Stimulated activated CD8-positive, alpha-beta memory T cell treated with anti-CD3 and anti-CD28 coated beads, Interleukin-15, amount 100 ng/mL, for 4 hours (primary cell): ENCODE results near the gene NCF4.

Experiments used
- DNase-seq, 2 donors: peaks; one replicate each; pipeline ENCODE4 v3.0.0-alpha.2; 2020; ENCODE audit warnings: low read depth in 2 of 2

NCF4 gene

DNA sequence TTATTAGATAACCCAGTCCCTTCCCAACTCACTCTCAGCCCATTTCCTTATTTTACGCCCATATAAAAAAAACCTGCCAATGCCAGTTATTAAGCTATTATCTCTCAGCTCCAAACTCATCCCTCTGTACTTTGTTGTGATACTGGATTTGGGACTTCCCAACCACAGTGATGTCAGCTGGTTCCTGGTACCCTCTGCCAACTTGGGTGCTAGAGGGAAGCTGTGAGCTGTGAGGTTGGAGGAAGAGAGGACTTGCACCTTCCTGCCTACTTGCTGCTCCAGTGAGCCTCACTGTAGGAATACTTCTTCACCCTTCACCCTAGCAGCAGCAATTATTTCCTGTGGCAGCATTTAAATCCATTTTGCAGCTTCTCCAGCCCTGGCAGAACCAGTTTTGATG lies 33.5 kb downstream of the NCF4 start:
- DNase-seq, result no peak

DNA sequence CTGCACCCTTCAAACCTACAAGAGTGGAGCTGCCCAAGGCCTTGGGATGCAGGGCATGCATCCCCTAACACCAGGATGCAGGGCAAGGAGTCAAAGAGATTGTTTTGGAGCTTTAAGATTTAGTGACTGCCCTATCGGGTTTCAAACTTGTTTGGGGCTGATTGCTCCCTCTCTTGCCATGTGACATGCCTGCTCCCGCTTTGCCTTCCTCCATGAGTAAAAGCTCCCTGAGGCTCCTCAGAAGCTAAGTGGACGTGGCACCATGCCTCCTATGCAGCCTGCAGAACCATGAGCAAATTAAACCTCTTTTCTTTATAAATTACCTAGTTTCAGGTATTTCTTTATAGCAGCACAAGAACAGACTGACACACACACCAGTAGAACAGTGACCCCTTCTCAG lies 36.8 kb downstream of the NCF4 start:
- no peak for DNase-seq

GRCh38 chr22:36898690-36899089 lies 37.9 kb downstream of the NCF4 start:
- DNase-seq, result no peak

- DNase-seq, result no peak
Observed at GRCh38 chr22:36899498-36899897, 38.7 kb downstream of the NCF4 start.

DNA sequence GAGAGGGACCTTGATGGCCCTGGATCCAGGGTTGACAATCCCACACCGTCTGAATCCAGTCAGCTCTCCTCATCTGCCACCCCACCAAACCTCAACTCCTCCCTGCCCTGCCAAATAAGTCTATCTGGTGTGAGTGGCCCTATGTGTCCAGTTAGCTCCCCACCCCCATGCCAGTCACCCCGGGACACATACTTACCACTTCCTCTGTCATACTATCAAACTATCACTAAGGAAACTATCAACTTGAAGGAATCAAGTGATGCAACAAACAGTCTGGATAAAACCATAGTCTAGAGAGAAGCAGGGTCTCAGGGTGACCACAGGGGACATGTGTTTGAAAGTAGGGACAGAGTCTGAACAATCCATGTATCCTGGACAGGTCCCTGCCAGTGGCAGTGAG lies 39.4 kb downstream of the NCF4 start:
- DNase-seq, result no peak

DNA sequence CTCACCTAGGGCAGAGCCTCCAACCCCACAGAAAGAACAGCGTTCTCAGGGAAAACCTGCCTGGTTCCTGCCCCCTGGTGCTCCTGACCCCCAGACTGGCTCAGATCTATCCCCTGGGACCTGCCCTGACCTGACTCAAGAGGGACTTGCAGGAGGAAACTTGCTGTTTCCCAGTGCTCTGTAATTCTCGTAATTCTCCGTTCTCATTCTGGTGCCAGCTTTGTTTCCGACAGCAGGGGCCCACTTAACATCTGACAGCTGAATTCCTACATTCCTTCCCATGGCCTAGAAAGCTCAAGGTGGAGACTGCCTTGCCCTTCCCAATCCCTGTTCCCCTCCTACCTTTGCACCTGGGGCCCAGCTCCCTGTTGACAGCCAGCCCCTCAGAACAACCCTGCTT lies 40.1 kb downstream of the NCF4 start:
- DNase-seq, result no peak

GRCh38 chr22:36901411-36902142 lies 40.8 kb downstream of the NCF4 start:
- no peak for DNase-seq

DNA sequence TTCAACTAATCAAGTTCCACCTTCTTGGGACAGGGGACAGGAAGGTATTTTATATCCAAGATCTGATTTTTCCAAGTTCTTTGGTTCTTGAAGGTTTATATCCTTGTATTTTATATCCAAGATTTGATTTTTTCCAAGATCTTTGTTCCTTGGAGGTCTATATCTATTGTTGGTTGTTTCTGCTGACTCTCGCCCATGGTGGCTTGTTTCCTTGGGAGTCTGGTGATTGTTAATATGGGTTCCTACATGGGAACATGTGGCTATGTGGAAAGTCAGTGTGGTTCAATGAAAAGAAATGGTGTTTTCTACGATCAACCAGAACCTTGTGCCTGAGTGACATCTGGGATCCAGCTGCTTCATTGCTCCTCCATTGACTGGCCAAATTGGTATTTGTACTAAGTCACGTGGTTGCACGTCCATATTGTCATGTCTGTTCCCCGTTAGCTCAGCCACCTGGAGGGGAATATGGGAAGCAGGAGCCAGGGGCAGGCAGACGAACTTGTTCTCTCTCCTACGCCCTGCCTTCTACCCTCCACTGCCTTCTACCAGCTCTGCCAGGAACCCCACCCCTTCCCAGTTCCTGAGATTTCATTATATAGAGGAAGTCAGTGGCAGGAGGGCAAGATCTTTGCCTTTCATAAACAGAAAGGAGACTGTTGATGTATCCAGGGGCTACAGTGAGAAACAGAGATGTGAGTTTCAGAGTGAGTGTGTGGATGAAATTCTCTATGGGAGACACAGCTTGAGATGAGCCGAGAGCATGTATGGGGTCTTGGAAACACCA lies 41.5 kb downstream of the NCF4 start:
- no peak for DNase-seq

- DNase-seq, result no peak
Observed at GRCh38 chr22:36904260-36904880, 43.6 kb downstream of the NCF4 start.

DNA sequence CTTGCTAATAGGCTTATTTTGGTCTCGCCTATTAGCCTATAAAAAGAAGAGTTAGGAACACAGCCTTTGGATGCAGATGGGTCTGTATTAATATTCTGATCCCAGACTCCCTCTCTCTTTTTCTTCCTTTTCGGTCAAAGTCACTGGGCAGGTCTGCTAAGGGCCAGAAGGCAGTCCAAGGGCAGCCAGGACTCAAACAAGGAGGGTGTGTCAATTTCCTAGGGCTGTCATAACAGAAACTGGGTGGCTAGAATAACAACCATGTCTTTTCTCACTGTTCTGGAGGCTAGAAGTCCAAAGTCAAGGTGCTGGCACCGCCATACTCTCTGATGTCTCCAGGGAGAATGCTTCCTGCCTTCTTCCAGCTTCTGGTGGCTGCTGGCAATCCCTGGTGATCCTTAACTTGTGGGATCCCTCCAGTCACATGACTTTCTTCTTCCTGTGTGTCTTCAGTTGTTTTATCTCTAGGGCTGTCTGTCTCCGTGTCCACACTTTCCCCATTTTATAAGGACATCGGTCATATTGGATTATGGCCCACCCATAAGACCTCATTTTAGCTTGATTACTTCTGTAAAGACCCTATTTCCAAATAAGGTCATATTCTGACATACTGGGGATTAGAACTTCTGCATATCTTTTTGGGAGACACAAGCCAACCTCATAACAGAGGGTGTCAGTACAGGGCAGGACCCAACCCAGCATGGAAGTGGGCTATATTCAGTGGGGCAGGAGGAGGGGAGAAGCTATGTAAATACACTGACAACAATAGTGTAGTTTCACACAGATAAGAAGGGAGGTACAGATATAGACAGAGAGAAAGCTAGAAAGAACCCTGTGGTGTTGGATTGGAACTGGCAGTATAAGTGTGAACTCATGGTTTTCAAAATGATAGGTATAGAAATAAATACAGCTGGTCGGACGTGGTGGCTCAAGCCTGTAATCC lies 46.7 kb downstream of the NCF4 start:
- no peak for DNase-seq

- no peak for DNase-seq
Observed at GRCh38 chr22:36910461-36910860, 49.7 kb downstream of the NCF4 start.

- no peak for DNase-seq
Observed at GRCh38 chr22:36911887-36912661, 51.3 kb downstream of the NCF4 start.

GRCh38 chr22:36912694-36913426 lies 52.1 kb downstream of the NCF4 start:
- no peak for DNase-seq

GRCh38 chr22:36913427-36914389 lies 52.9 kb downstream of the NCF4 start, which contains the start of gene CSF2RB:
Gene CSF2RB (plus strand): TSS chr22:36913628. CDS start chr22:36922208, 8,580 bp downstream.
- DNase-seq, result no peak

GRCh38 chr22:36914390-36914752 lies 53.6 kb downstream of the NCF4 start:
- no peak for DNase-seq

- no peak for DNase-seq
Observed at GRCh38 chr22:36916034-36916433, 55.2 kb downstream of the NCF4 start.

- no peak for DNase-seq
Observed at GRCh38 chr22:36918586-36919284, 57.9 kb downstream of the NCF4 start.

DNA sequence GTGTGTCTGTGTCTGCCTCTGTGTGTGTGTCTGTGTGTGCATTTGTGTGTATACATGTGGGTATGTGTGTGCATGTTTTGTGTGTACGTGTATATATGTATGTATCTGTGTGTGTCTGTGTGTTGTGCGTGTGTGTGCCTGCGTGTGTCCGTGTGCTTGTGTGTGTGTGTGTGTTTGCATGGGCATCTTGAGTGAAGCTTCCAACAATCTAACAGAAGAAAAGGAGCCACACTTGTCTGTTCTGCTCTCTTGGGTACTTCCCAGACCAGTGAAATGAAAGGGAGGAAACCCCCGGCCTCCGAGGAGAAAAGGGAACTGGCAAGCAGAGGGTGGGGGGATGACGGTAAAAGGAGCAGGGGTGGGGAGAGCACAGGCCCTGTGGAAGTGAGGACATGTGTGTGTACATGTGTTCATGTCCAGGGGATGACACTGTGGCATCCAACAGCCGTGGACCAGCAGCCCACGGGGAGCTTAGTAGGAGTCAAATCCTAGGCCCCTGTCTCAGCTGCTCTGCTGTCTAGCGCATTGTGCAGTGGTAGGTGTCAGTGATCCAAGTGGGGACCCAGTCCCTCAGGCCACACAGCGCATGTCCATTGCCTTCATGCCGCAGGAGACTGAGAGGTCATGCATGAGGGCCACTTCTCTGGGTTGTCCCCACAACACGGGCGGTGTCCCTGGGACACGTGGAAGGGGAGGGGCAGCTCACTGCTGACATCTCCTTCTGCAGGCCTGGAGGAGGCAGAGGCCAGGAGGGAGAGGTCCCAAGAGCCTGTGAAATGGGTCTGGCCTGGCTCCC lies 60.7 kb downstream of the NCF4 start:
- no peak for DNase-seq
